PC-9 (cell line): ENCODE measurements around the gene ATXN1.

Experiments used
- CTCF ChIP-seq: fragments of 200-600 bp; sonication (generic); conservative IDR thresholded peaks from 2 replicates; pipeline ENCODE4 v1.6.1; 2017; ENCODE audit warnings: mixed run types, antibody characterized with exemption, mild to moderate bottlenecking, moderate library complexity
- EZH2 ChIP-seq: fragments of 200-600 bp; sonication (generic); IDR thresholded peaks from 2 replicates; pipeline ENCODE4 v1.8.0; 2017; ENCODE audit warnings: antibody characterized with exemption, low read depth

DNA sequence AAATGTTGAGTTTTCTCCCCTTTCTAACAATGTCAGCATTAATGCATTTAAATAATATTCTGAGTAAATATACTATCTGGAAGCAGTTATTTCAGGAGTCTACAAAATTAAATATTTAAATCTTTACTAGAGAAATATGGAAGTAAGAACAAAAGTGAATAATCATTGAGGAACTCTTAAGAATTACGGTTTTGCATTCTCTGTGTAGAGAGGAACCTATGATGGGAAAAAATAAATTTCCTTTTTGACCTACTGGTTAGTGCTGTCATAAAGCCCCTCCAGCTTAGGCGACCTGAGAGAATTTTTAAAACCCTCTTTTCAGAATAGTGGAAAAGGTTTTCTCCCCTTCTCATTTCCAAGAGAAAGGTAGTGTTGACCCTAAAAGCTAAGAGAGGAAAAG lies 64.8 kb downstream of the ATXN1 start:
- TF ChIP-seq EZH2 = no peak
- TF ChIP-seq CTCF = no peak
